Fibroblast of pulmonary artery (primary cell): Measurements from ENCODE around the gene SERPINB6.
A peak's percentile ranks its signal among the peaks of the same experiment; 100 is the strongest.

ENCODE experiments used
- DNase-seq: peaks from one replicate; pipeline ENCODE4 v3.0.0-alpha.2; 2010; ENCODE audit warnings: low read depth
- H3K4me3 ChIP-seq: replicated peaks from 2 replicates; pipeline ENCODE4 v1.5.1; 2011; ENCODE audit warnings: low read depth, mild to moderate bottlenecking, control low read depth, low read length, moderate library complexity
- TF ChIP-seq, protein P1 (sequence below): IDR thresholded peaks from 2 replicates; pipeline ENCODE4 v1.5.1; 2011; ENCODE audit warnings: mild to moderate bottlenecking, control low read depth, low read length, inconsistent platforms; ENCODE audit errors: missing control alignments

SERPINB6 gene

GRCh38 chr6:2957696-2958330 lies 13.6 kb downstream of the SERPINB6 start:
- no peak overlapping the region for H3K4me3 ChIP-seq
- TF ChIP-seq, protein P1, sequence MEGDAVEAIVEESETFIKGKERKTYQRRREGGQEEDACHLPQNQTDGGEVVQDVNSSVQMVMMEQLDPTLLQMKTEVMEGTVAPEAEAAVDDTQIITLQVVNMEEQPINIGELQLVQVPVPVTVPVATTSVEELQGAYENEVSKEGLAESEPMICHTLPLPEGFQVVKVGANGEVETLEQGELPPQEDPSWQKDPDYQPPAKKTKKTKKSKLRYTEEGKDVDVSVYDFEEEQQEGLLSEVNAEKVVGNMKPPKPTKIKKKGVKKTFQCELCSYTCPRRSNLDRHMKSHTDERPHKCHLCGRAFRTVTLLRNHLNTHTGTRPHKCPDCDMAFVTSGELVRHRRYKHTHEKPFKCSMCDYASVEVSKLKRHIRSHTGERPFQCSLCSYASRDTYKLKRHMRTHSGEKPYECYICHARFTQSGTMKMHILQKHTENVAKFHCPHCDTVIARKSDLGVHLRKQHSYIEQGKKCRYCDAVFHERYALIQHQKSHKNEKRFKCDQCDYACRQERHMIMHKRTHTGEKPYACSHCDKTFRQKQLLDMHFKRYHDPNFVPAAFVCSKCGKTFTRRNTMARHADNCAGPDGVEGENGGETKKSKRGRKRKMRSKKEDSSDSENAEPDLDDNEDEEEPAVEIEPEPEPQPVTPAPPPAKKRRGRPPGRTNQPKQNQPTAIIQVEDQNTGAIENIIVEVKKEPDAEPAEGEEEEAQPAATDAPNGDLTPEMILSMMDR, result no peak
- no peak for DNase-seq

DNA sequence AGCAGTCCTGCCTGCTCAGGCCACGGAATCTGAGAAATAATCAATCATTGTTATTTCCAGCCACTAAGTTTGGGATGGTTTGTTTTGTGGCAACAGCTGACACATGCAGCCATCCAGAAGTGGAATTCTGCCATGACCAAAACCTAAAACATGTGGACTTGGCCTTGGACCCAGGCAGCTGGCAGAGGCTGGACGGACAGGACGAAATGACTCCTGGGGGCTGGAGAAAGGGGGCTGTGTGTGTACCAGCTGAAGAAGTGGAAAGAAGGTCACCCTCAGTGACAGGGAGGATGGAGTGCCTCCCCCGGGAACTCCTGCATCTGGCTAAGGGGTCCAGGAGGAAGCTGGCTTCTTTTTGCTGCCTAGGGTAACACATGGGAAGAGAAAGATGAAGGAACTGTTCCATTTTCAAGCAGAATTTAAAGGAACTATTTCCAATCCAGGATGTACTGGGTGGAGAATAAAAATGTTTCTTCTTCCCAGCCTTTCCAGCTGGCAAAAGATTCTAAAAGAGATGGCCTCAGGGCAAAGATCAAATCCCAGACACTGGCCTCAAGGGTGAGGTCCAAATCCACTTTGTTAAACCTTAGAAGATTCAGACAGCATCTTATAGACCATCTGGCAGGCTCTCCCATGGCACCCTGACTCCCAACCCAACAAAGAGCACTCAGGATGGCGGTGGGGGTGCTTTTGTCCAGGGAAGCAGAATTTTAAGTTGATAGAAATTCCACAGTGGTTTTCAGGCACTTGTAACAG lies 14.3 kb downstream of the SERPINB6 start:
- H3K4me3 ChIP-seq, result no peak overlapping the region
- no peak for DNase-seq
- TF ChIP-seq, protein P1, result no peak

DNA sequence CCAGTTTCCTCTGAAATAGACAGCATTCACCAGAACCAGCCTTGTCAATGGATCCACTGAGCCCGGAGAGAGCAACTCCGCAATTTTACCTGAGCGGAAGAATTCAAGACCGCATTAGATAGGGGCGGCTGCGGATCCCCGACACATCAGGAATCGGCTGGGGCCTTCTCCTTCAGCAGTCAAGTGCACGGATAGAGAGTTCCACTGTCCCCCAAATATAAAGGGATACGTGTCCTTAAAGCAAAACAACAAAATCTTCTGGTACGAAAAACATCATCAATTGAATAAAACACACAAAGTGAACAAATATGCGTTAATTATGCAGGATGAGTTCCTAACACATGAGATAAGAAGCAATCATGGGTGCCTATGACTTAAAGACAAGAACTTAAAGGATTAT lies 18.3 kb downstream of the SERPINB6 start:
- no peak overlapping the region for H3K4me3 ChIP-seq
- TF ChIP-seq, protein P1, result no peak

GRCh38 chr6:2952557-2953095 lies 18.7 kb downstream of the SERPINB6 start:
- no peak overlapping the region for H3K4me3 ChIP-seq
- DNase-seq, result peak; percentile 91
- TF ChIP-seq, protein P1, result peak; percentile 97

More for the DNA sequence above, 18.3 kb downstream of the SERPINB6 start:
- DNase-seq, result no peak

GRCh38 chr6:2951728-2952127 lies 19.6 kb downstream of the SERPINB6 start:
- H3K4me3 ChIP-seq, result no peak overlapping the region
- no peak for DNase-seq
- TF ChIP-seq, protein P1, result no peak

- TF ChIP-seq, protein P1, result no peak
- DNase-seq, result no peak
- no peak overlapping the region for H3K4me3 ChIP-seq
These were observed 20.7 kb downstream of the SERPINB6 start for GRCh38 chr6:2950713-2951112.
